Measurements from ENCODE around the gene MITD1. TPM values are rescaled to one million over a fixed set of nuclear protein-coding genes. Genes with fewer than 3 reads are reported as not detected.
"Not testable (repeated sequence)": the region's sequence is repeated elsewhere in the genome, so short reads cannot be mapped to it uniquely, and the experiment has no call there.

The MITD1 gene
- polyA plus RNA-seq, 4 donors, result 27.6 to 51.2 (median 34.4) TPM

DNA sequence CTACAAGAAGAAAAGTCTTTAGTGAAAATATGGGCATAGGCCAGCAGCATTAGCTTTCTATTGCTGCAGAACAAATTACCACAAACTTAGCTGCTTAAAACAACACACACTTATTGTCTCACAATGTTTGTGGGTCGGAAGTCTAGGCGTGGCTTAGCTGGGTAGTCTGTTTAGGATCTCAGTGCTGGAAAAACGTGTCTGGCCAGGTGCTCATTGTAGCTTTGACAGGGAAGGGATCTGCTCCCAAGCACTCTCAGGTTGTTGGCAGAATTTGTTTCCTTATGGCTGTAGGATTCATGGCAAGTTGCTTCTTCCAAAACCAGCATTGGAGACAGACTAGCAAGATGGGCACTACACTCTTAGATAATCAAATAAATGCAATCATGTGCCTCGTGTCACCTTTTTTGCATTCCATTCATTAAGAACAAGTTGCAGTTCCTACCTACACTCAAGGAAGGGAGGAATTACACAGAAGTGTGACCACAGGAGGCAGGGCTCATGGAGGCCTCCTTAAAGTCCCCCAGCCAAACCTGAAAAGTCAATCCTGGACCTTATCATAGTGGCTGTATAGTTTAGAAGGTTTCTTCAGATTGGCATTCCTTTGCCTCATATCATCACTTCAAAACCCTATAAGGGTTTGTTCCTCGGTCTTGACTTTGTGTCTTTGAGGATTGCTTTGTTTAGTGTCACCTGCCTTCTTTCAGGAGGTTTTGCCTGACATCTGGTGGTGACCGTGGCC lies 17.4 kb upstream of the MITD1 start:
- FAIRE-seq (no peak), DNase-seq (no peak)
- Histone ChIP-seq H3K4me1 (ENCODE audit: control insufficient read depth in 3 of 3, insufficient read depth in 2 of 3, low read depth in 1 of 3, low read length in 2 of 3) (no peaks in the 10 kb centered on the region), H3K4me3 (ENCODE audit: low read depth in 1 of 3, low read length in 3 of 3) (no peak overlapping the region), H3K27ac (ENCODE audit: low read depth in 1 of 3, low read length in 2 of 3) (no peak overlapping the region), H3K27me3 (ENCODE audit: control insufficient read depth in 3 of 3, insufficient read depth in 3 of 3, low read length in 3 of 3) (no peaks in the 10 kb centered on the region), H3K36me3 (ENCODE audit: control insufficient read depth in 3 of 3, insufficient read depth in 2 of 3, low read depth in 1 of 3, low read length in 3 of 3) (peaks cover 0 to 9% (median 7%) of the 10 kb centered on the region in 3 donors), H3K9me3 (ENCODE audit: control insufficient read depth in 2 of 2, insufficient read depth in 1 of 2, low read depth in 1 of 2, low read length in 1 of 2) (no peaks in the 10 kb centered on the region)
- 82 to 86% (median 83%) methylated on average over 6 of the region's 6 CpGs for WGBS, 3 donors

DNA sequence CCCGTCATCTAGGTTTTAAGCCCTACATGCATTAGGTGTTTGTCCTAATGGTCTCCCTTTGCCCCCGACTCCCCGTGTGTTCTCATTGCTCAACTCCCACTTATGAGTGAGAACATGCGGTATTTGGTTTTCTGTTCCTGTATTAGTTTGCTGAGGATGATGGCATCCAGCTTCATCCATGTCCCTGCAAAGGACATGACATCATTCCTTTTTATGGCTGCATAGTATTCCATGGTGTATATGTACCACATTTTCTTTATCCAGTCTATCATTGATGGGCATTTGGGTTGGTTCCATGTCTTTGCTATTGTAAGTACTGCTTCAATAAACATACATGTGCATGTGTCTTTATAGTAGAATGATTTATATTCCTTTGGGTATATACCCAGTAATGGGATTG lies 11.5 kb upstream of the MITD1 start:
- not testable (repeated sequence) for H3K4me3 ChIP-seq (ENCODE audit: low read depth in 1 of 3, low read length in 3 of 3); H3K27ac ChIP-seq (ENCODE audit: low read depth in 1 of 3, low read length in 2 of 3); DNase-seq; H3K27me3 ChIP-seq (ENCODE audit: control insufficient read depth in 3 of 3, insufficient read depth in 3 of 3, low read length in 3 of 3); FAIRE-seq; H3K9me3 ChIP-seq (ENCODE audit: control insufficient read depth in 2 of 2, insufficient read depth in 1 of 2, low read depth in 1 of 2, low read length in 1 of 2); H3K4me1 ChIP-seq (ENCODE audit: control insufficient read depth in 3 of 3, insufficient read depth in 2 of 3, low read depth in 1 of 3, low read length in 2 of 3)
- peaks cover 0 to 15% (median 15%) of the 10 kb centered on the region in 3 donors for H3K36me3 ChIP-seq (ENCODE audit: control insufficient read depth in 3 of 3, insufficient read depth in 2 of 3, low read depth in 1 of 3, low read length in 3 of 3)
- WGBS, 3 donors, result 95 to 100% (median 99%) methylated on average over 4 of the region's 4 CpGs

DNA sequence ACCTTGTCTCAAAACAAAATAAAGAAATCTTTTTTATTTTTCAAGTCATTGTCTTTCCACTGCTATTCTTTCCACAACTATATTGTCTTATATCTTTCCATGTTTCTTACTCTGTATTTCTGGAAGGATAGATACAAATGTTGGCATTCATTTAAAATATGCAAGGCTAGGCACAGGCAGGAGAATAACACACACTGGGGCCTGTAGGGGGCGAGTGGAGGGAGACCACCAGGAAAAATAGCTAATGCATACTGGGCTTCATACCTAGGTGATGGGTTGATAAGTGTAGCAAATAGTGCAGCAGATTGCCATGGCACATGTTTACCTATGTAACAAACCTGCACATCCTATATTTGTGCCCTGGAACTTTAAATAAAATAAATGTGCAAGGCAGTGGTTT lies 9.7 kb upstream of the MITD1 start:
- FAIRE-seq, result no peak

DNA sequence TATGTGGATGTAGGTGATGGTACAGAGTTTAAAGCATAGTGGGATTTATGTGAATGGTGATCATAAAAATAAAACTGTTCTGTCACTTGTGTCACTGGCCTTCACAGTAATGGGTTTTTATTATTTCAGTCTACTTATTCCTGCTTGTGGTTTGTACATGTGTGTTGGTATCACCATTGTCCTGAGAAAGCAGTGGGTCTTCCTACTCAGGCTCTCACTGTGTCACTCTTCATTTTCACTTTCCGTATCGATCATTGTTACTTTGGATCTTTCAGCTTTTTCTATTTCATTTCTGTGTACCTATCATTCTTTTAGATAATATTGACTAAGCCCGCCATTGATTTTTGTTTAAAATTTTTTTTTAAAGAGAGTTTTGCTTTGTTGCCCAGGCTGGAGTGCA lies 7.5 kb upstream of the MITD1 start:
- no peak for DNase-seq
- Histone ChIP-seq H3K36me3 (ENCODE audit: control insufficient read depth in 3 of 3, insufficient read depth in 2 of 3, low read depth in 1 of 3, low read length in 3 of 3) (peaks cover 0 to 13% (median 7%) of the 10 kb centered on the region in 3 donors), H3K4me1 (ENCODE audit: control insufficient read depth in 3 of 3, insufficient read depth in 2 of 3, low read depth in 1 of 3, low read length in 2 of 3) (no peaks in the 10 kb centered on the region), H3K27ac (ENCODE audit: low read depth in 1 of 3, low read length in 2 of 3) (no peak overlapping the region), H3K4me3 (ENCODE audit: low read depth in 1 of 3, low read length in 3 of 3) (no peak overlapping the region), H3K27me3 (ENCODE audit: control insufficient read depth in 3 of 3, insufficient read depth in 3 of 3, low read length in 3 of 3) (no peaks in the 10 kb centered on the region), H3K9me3 (ENCODE audit: control insufficient read depth in 2 of 2, insufficient read depth in 1 of 2, low read depth in 1 of 2, low read length in 1 of 2) (no peaks in the 10 kb centered on the region)
- WGBS, 3 donors, result 91 to 96% (median 94%) methylated on average over 3 of the region's 3 CpGs
- FAIRE-seq, result no peak

More for the DNA sequence above, 9.7 kb upstream of the MITD1 start:
- WGBS, 3 donors, result 91 to 94% (median 94%) methylated on average over 1 of the region's 1 CpG
- Histone ChIP-seq H3K9me3 (ENCODE audit: control insufficient read depth in 2 of 2, insufficient read depth in 1 of 2, low read depth in 1 of 2, low read length in 1 of 2) (no peaks in the 10 kb centered on the region), H3K27me3 (ENCODE audit: control insufficient read depth in 3 of 3, insufficient read depth in 3 of 3, low read length in 3 of 3) (no peaks in the 10 kb centered on the region), H3K4me3 (ENCODE audit: low read depth in 1 of 3, low read length in 3 of 3) (no peak overlapping the region), H3K27ac (ENCODE audit: low read depth in 1 of 3, low read length in 2 of 3) (no peak overlapping the region), H3K36me3 (ENCODE audit: control insufficient read depth in 3 of 3, insufficient read depth in 2 of 3, low read depth in 1 of 3, low read length in 3 of 3) (peaks cover 0 to 13% (median 9%) of the 10 kb centered on the region in 3 donors), H3K4me1 (ENCODE audit: control insufficient read depth in 3 of 3, insufficient read depth in 2 of 3, low read depth in 1 of 3, low read length in 2 of 3) (no peaks in the 10 kb centered on the region)
- DNase-seq, result no peak

DNA sequence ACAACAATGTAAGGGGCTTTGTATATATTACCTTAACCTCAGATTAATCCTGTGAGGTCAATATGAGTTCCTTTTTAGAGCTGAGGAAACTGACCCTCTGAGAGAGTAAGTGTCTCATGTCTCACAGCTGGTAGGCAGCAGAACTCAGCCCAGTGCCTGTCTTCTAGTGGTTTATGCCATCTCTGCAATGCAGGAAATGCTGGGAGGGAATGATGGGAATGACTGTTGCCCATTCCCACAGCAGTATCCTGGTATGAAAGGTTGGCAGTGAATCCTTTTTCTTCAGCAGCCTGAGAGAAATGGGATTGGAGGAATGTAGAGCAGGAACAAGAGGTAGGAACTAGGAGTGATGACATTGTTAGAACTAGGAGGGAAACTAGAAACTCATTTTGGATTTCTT lies 6.2 kb upstream of the MITD1 start:
- H3K27ac ChIP-seq (ENCODE audit: low read depth in 1 of 3, low read length in 2 of 3), result no peak overlapping the region
- no peaks in the 10 kb centered on the region for H3K4me1 ChIP-seq (ENCODE audit: control insufficient read depth in 3 of 3, insufficient read depth in 2 of 3, low read depth in 1 of 3, low read length in 2 of 3)
- H3K36me3 ChIP-seq (ENCODE audit: control insufficient read depth in 3 of 3, insufficient read depth in 2 of 3, low read depth in 1 of 3, low read length in 3 of 3), result peaks cover 0 to 13% (median 7%) of the 10 kb centered on the region in 3 donors
- DNase-seq (no peak), FAIRE-seq (no peak)
- no peaks in the 10 kb centered on the region for H3K9me3 ChIP-seq (ENCODE audit: control insufficient read depth in 2 of 2, insufficient read depth in 1 of 2, low read depth in 1 of 2, low read length in 1 of 2)
- no peaks in the 10 kb centered on the region for H3K27me3 ChIP-seq (ENCODE audit: control insufficient read depth in 3 of 3, insufficient read depth in 3 of 3, low read length in 3 of 3)
- H3K4me3 ChIP-seq (ENCODE audit: low read depth in 1 of 3, low read length in 3 of 3), result no peak overlapping the region

DNA sequence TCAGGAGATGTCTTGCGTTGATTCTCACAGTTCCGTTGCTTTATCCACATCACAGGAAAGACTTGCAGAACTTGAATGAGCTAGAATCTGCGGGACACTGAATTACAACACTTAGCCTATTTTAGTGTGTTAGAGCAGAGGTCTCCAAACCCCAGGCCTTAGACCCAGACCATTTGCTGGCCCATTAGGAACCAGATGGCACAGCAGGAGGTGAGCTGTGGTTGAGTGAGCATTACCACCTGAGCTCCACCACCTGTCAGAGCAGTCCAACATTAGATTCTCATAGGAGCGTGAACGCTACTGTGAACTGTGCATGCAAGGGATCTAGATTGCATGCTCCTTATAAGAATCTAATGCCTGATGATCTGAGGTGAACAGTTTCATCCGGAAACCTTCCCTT lies 4.0 kb upstream of the MITD1 start:
- Histone ChIP-seq H3K36me3 (ENCODE audit: control insufficient read depth in 3 of 3, insufficient read depth in 2 of 3, low read depth in 1 of 3, low read length in 3 of 3) (peaks cover 0 to 7% (median 4%) of the 10 kb centered on the region in 3 donors), H3K4me3 (ENCODE audit: low read depth in 1 of 3, low read length in 3 of 3) (no peak overlapping the region), H3K4me1 (ENCODE audit: control insufficient read depth in 3 of 3, insufficient read depth in 2 of 3, low read depth in 1 of 3, low read length in 2 of 3) (peaks cover 0 to 3% (median 2%) of the 10 kb centered on the region in 3 donors), H3K9me3 (ENCODE audit: control insufficient read depth in 2 of 2, insufficient read depth in 1 of 2, low read depth in 1 of 2, low read length in 1 of 2) (no peaks in the 10 kb centered on the region), H3K27ac (ENCODE audit: low read depth in 1 of 3, low read length in 2 of 3) (no peak overlapping the region), H3K27me3 (ENCODE audit: control insufficient read depth in 3 of 3, insufficient read depth in 3 of 3, low read length in 3 of 3) (no peaks in the 10 kb centered on the region)
- FAIRE-seq (no peak), DNase-seq (no peak)
- WGBS, 3 donors, result 63 to 78% (median 65%) methylated on average over 6 of the region's 6 CpGs

DNA sequence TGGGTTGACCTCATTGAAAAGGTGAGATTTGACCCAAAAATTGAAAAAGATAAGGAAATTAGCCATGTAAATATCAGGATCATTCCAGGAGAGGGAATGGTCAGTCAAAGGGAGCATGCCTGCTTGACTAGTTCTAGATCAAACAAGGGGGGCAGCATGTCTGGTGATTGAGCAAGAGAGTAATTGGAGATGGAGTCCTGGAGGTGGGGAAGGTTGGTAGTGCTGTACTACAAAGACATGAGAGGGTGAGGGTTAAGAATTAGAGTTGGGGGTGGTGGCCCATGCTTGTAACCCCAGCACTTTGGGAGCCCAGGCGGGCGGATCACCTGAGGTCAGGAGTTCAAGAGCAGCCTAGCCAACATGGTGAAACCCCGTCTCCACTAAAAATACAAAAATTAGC lies 2.2 kb upstream of the MITD1 start:
- FAIRE-seq (no peak), DNase-seq (no peak)
- peaks cover 0 to 8% (median 3%) of the 10 kb centered on the region in 3 donors for H3K4me1 ChIP-seq (ENCODE audit: control insufficient read depth in 3 of 3, insufficient read depth in 2 of 3, low read depth in 1 of 3, low read length in 2 of 3)
- no peaks in the 10 kb centered on the region for H3K9me3 ChIP-seq (ENCODE audit: control insufficient read depth in 2 of 2, insufficient read depth in 1 of 2, low read depth in 1 of 2, low read length in 1 of 2)
- H3K27ac ChIP-seq (ENCODE audit: low read depth in 1 of 3, low read length in 2 of 3), result no peak overlapping the region
- WGBS, 3 donors, result 96 to 100% (median 97%) methylated on average over 3 of the region's 3 CpGs
- peaks cover 0 to 2% (median 0%) of the 10 kb centered on the region in 3 donors for H3K36me3 ChIP-seq (ENCODE audit: control insufficient read depth in 3 of 3, insufficient read depth in 2 of 3, low read depth in 1 of 3, low read length in 3 of 3)
- no peak overlapping the region for H3K4me3 ChIP-seq (ENCODE audit: low read depth in 1 of 3, low read length in 3 of 3)
- no peaks in the 10 kb centered on the region for H3K27me3 ChIP-seq (ENCODE audit: control insufficient read depth in 3 of 3, insufficient read depth in 3 of 3, low read length in 3 of 3)

DNA sequence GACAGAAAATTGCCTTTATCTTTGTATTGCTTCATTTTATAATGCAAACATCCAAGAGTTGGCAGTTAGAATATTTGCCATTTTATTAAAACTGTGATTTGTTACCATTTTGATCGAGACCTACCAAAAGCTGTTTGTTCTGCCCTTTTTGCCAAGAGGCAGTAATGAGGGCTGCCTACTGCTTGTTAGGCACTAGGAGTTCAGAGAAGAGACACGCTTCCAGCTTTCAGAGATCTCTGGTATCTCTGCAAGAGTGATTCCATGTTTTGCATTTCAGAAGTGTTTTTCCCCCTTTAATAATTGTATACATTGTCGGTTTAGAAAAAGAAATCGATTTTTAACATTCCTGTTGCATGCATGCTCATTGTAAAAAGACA lies 754 bp upstream of the MITD1 start:
- no peaks in the 10 kb centered on the region for H3K27me3 ChIP-seq (ENCODE audit: control insufficient read depth in 3 of 3, insufficient read depth in 3 of 3, low read length in 3 of 3)
- no peaks in the 10 kb centered on the region for H3K9me3 ChIP-seq (ENCODE audit: control insufficient read depth in 2 of 2, insufficient read depth in 1 of 2, low read depth in 1 of 2, low read length in 1 of 2)
- 0 to 5% (median 2%) methylated on average over 4 of the region's 4 CpGs for WGBS, 3 donors
- no peak for FAIRE-seq
- peaks cover 0 to 8% (median 3%) of the 10 kb centered on the region in 3 donors for H3K4me1 ChIP-seq (ENCODE audit: control insufficient read depth in 3 of 3, insufficient read depth in 2 of 3, low read depth in 1 of 3, low read length in 2 of 3)
- no peaks in the 10 kb centered on the region for H3K36me3 ChIP-seq (ENCODE audit: control insufficient read depth in 3 of 3, insufficient read depth in 2 of 3, low read depth in 1 of 3, low read length in 3 of 3)
- DNase-seq, result peak in 1 of 2 donors; percentile 11
- peak overlapping the region; percentile 62 to 74 (median 64) for H3K4me3 ChIP-seq (ENCODE audit: low read depth in 1 of 3, low read length in 3 of 3)
- peak overlapping the region in 1 of 3 donors; percentile 80 for H3K27ac ChIP-seq (ENCODE audit: low read depth in 1 of 3, low read length in 2 of 3)
